ENCODE data around the gene SCNN1G. TPM values are rescaled to one million over a fixed set of nuclear protein-coding genes. Genes with fewer than 3 reads are reported as not detected.

SCNN1G gene, protein sequence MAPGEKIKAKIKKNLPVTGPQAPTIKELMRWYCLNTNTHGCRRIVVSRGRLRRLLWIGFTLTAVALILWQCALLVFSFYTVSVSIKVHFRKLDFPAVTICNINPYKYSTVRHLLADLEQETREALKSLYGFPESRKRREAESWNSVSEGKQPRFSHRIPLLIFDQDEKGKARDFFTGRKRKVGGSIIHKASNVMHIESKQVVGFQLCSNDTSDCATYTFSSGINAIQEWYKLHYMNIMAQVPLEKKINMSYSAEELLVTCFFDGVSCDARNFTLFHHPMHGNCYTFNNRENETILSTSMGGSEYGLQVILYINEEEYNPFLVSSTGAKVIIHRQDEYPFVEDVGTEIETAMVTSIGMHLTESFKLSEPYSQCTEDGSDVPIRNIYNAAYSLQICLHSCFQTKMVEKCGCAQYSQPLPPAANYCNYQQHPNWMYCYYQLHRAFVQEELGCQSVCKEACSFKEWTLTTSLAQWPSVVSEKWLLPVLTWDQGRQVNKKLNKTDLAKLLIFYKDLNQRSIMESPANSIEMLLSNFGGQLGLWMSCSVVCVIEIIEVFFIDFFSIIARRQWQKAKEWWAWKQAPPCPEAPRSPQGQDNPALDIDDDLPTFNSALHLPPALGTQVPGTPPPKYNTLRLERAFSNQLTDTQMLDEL
- total RNA-seq (2013) = not detected
- polyA plus RNA-seq (not detected), polyA minus RNA-seq (not detected in 2 replicates), total RNA-seq (0 to 0.75 (median 0.03) reads per million in 11 experiments)

GRCh38 chr16:23182679-23183542 lies at the start of gene SCNN1G:
Gene SCNN1G (plus strand): TSS chr16:23182745. CDS start chr16:23186272, 3,527 bp downstream.
- Histone ChIP-seq H3K27ac (ENCODE audit: low read depth in 1 of 2, low read length in 2 of 2) (no peak within 1 kb of the TSS), H3K4me1 (ENCODE audit: control insufficient read depth in 1 of 2, insufficient read depth in 2 of 2, low read length in 2 of 2) (peaks cover 5 to 12% of the 10 kb centered on the region in 2 donors), H2AFZ (ENCODE audit: insufficient read depth, low read depth, low read length, poor library complexity, severe bottlenecking) (no peak within 1 kb of the TSS), H4K20me1 (ENCODE audit: insufficient read depth, low read length) (no peaks in the 10 kb centered on the region), H3K9me3 (replicated peaks in 1 of 2; ENCODE audit: control insufficient read depth in 1 of 2, insufficient read depth in 1 of 2, low read length in 2 of 2) (no peaks in the 10 kb centered on the region), H3K36me3 (replicated peaks in 1 of 2; ENCODE audit: control insufficient read depth in 1 of 2, insufficient read depth in 2 of 2, low read length in 2 of 2) (no peaks in the 10 kb centered on the region), H3K79me2 (ENCODE audit: insufficient read depth, low read length) (no peaks in the 10 kb centered on the region), H3K9ac (ENCODE audit: insufficient read depth, low read length, poor library complexity, severe bottlenecking) (peak within 1 kb of the TSS; percentile 4), H3K4me2 (replicated peaks; ENCODE audit: extremely low read depth, low read length, poor library complexity, severe bottlenecking) (peak within 1 kb of the TSS; percentile 31), H3K27me3 (ENCODE audit: control insufficient read depth in 2 of 2, insufficient read depth in 2 of 2, low read length in 2 of 2) (peaks cover 30 to 51% of the 10 kb centered on the region in 2 donors), H3K4me3 (replicated peaks in 1 of 3; ENCODE audit: low read depth in 2 of 3, low read length in 3 of 3) (no peak within 1 kb of the TSS)
- DNase-seq = no peak
- Mint-ChIP-seq H3K9me3 (peaks cover 0 to 10% (median 6%) of the 10 kb centered on the region in 7 donors), H3K4me1 (peaks cover 4% of the 10 kb centered on the region), H3K36me3 (no peaks in the 10 kb centered on the region), H3K27me3 (ENCODE audit: low read depth in 3 of 3) (peaks cover 51 to 74% (median 66%) of the 10 kb centered on the region in 3 donors), H3K27ac (no peak within 1 kb of the TSS), H3K4me3 (peak within 1 kb of the TSS; percentile 27 to 82)
- WGBS (ENCODE audit: insufficient coverage) = 1% methylated on average over 65 of the region's 71 CpGs
- peak; percentile 79 for TF ChIP-seq CTCF (IDR thresholded peaks at IDR 0.05)
- intact Hi-C loops (cut with micrococcal nuclease) = no loop called here

Data from CD14-positive monocyte (primary cell).